NAMALWA (cell line): Measurements from ENCODE around the gene BFAR.
"Not testable (repeated sequence)": the region's sequence is repeated elsewhere in the genome, so short reads cannot be mapped to it uniquely, and the experiment has no call there.

Experiments used
- DNase-seq: peaks from one replicate; pipeline ENCODE4 v3.0.0-alpha.2; 2015; ENCODE audit warnings: low spot score

The BFAR gene

DNA sequence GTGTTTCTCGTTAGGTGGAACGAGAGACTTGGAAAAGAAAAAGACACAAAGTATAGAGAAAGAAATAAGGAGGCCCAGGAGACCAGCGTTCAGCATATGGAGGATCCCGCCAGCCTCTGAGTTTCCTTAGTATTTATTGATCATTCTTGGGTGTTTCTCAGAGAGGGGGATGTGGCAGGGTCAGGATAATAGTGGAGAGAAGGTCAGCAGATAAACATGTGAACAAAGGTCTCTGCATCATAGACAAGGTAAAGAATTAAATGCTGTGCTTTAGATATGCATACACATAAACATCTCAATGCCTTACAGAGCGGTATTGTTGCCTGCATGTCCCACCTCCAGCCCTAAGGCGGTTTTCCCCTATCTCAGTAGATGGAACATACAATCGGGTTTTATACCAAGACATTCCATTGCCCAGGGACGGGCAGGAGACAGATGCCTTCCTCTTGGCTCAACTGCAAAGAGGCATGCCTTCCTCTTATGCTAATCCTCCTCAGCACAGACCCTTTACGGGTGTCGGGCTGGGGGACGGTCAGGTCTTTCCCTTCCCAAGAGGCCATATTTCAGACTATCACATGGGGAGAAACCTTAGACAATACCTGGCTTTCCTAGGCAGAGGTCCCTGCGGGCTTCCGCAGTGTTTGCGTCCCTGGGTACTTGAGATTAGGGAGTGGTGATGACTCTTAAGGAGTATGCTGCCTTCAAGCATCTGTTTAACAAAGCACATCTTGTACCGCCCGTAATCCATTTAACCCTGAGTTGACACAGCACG is 3.6 kb downstream of the BFAR start:
- DNase-seq, result not testable (repeated sequence)

DNA sequence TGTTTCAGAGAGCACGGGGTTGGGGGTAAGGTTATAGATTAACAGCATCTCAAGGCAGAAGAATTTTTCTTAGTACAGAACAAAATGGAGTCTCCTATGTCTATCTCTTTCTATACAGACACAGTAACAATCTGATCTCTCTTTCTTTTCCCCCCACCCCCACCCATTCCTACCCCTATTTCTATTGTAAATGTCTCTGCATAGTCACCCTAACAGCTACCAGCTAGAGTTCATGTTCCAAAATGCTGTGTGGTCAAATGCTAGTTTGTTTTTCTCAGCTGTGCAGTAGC is 4.1 kb downstream of the BFAR start:
- not testable (repeated sequence) for DNase-seq

DNA sequence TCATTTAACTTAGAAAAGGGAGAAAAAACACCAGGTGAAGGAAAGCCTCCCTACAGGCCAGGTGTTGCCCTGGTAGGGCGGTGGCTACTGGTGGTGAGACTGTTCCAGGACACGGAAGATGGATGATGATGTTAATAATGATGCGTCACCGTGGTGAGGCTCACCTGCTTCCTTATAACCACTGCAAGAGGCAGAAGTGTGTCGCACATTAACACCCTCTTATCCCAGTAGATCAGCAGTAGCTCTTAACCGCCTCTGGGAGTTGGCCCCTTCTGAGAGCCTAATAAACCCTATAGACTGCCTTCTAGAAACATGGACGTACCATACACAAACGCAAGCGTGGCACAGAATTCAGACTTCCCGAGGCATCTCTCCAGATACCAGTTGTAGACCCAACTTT is 7.8 kb downstream of the BFAR start:
- DNase-seq, result no peak

DNA sequence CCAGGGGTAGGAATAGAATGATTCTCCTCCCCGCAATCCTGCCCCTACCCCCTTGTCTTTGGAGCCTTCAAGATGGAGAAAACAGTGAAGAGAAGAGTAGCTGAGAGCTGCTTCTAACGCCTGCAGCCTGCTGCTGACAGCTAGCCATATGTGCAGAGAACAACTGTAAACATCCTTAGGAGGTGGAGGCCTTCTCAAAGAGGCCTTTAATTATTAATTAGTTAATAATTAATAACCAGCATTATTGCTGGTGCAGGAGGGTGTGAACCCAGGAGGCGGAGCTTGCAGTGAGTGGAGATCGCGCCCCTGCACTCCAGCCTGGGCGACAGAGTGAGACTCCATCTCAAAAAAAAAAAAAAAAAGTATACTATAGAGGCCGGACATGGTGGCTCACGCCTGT is 8.5 kb downstream of the BFAR start:
- no peak for DNase-seq

DNA sequence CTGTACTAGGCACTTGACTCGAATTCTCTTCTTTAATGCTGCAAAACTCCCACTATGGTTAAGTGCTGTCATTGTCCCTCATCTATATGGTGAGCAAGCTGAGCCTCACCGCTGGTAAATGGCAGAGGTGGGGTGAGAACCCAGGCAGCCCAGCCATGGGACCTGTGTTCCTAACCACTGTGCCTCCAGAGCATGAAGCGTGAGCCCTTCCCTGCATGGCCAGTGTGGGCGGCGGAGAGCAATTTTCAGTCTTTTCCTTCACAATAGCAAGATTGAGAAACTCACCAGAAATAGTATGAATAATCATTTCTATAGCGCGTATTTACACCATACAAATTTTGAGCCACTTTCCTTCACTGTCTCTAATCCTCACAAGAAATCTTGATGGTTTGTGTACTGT is 9.2 kb downstream of the BFAR start:
- DNase-seq, result no peak

DNA sequence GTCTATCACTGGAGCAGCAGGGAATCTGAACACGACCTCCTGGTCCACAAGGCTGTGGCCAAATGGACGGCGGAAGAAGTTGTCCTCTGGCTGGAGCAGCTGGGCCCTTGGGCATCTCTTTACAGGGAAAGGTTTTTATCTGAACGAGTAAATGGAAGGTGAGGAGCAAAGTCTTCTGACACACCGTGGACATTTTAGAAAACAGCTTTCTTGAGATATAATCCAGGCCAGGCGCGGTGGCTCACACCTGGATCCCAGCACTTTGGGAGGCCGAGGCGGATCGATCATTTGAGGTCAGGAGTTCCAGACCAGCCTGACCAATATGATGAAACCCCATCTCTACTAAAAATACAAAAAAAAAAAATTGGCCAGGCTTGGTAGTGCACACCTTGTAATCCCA is 17.1 kb downstream of the BFAR start:
- DNase-seq, result no peak

DNA sequence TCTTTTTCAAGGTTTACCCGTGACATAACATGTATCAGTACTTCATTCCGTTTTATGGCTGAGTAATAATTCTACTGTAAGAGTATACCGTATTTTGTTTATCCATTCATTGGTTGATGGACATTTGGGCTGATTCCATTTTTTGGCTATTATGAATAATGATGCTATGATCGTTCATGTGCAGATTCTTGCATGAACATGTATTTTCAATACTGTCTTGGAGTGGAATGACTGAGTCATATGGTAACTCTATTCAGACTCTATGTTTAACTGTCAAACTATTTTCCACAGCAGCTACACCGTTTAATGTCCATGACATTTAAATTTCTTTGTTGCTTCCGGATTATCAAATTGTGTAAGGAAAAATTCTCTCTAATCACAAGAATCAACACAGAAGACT is 17.9 kb downstream of the BFAR start:
- DNase-seq, result no peak

DNA sequence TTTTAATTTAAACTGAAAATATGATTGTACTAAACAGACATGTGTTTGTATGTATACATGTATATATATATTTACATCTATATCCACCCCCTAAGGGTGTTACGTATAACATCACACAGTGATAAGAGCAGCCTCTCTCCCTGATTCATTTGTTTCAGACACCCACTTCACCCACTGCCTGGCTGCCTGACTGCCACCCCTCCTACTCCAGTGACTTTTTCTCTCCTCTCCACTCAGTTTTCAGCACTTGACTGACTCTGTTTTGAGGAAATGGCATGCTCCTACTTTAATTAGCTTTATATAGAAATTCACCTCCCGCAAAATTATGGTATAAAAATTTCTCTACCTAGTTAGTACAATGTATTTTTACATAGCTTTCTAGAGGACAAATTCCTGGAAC is 20.0 kb downstream of the BFAR start:
- no peak for DNase-seq

DNA sequence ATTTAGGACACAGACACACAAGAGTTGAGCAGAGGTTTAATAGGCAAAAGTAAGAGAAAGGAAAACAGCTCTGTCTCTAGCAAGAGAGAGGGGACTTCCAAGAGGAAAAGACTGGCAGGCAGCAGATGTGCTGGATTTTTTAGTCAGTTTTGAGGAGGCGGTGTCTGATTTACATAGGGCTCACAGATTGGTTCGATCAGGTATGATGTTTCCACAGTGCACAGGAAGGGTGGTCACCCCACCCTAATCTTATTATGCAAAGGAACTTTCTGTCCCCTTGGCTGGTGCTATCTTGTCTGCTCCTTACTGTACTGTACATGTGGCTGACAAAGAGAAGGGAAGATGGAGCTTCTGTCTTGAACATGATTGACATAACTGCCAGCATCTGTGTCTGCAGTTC is 25.3 kb downstream of the BFAR start:
- DNase-seq, result peak; percentile 82

DNA sequence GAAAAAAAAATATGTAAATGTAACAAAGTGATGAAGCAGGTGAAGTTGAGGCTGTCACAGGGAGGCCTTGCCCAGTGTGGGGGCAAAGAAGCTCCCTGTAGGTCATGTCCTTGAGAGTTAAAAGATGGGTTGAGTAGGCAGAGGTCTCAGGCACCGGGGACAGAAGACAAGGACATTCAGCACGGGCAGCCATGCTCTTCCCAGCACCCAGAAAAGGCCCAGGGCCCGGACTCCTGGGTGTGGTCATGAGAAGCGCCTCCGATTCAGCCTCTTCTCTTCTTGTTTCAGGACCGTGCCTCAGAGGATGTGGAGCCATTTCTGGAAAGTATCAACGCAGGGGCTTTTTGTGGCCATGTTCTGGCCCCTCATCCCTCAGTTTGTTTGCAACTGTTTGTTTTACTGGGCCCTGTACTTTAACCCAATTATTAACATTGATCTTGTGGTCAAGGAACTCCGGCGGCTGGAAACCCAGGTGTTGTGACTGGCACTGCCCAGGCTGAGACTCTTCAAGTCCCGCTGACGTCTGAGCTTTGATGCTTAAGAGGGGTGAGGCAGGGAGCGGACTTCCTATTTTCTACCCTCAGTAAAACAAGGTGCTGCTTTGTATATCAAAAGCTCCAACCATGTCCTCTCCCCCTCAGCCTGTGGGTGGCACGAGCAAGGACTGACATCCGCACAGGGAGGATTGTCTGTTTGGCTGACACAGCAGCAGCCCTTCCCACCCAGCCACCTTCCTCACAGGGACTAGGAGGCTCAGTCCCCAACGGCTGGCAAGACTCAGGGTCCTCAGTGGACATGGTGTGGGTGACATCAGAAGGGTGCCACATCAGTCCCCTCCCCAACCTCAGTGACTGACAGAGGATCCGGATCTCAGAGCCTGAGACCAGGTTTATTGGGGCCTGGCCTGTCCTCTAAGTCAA is 34.9 kb downstream of the BFAR start:
- DNase-seq, result no peak

DNA sequence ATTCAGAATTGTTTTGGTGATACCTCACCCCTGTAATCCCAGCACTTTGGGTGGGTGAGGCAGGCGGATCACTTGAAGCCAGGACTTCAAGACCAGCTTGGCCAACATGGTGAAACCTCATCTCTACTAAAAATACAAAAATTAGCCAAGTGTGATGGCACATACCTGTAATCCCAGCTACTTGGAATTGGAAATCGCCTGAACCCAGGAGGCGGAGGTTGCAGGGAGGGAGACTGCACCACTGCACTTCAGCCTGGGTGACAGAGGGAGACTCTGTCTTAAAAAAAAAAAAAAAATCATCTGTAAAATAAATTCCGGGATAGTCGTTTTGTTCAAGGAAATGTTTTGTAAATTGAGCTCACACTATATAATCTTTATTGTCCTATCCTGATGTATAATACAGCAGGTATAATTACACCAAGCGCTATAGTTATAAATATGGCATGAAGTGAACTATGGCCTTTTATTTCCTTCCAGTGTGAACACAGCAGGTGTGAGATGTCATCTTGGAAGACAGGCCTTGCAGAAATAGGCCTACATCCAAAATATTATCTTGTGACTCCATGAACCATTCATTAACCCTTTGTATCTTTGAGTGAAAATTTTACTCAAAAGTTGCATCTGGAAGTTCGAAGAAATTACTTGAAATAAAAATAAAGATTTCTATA is 35.9 kb downstream of the BFAR start:
- no peak for DNase-seq

DNA sequence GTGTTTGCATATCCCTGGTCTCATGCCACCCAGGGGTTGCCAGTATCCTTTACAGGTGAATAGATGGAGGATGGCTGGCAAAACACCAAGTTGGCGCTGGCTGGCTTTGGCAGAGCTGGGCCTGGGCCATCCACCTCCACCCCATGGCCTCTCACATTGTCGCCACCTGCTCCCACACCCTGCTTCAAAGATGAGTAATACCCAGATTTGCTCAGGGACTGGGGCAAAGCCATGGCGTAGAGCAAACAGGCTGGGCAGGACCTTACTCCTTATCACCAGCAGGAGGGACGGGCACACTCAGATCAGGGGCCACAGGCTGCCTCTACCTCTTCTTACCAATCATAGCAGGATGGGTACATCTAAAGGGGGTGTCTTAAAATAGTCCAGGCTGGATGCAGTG is 37.0 kb downstream of the BFAR start:
- no peak for DNase-seq

DNA sequence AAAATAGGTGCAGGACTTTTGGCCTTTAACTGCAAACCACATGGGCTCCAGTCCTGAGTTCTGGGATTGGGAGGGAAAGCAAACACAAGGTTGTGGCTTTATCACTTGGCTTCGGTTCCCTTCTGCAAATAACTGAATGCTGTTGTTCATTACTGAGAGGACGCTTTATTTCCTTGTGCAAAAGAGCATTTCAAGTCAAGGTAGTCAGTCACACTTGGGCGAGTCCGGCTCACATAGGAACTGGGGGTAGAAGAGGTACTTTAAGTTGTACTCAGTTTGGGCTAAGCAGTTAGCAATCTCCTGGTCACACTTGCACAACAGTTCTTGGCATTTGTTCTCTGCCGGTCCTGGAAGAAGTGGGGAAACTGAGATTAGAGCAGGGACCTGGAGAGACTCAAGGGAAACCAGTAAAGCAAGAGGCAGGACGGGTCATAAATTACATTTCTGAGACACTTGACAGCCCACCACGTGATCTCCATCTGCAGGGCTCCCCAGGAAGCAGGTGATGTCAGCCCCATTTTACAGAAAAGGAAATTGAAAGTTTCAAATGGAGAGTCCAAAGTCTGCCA is 39.7 kb downstream of the BFAR start:
- DNase-seq, result peak; percentile 86

DNA sequence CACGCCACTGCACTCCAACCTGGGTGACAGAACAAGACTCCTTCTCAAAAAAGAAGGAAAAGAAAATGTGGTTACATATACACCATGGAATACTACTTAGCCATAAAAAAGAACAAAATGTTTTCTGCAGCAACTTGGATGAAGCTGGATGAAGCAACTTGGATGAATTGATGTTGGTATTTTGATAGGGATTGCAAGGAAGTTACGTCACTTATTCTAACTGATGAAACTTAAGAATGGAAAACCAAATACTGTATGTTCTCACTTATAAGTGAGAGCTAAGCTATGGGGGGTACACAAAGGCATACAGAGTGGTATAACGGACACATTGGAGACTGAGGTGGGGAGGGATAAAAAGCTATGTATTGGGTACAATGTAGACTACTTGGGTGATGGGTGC is 43.9 kb downstream of the BFAR start:
- no peak for DNase-seq

DNA sequence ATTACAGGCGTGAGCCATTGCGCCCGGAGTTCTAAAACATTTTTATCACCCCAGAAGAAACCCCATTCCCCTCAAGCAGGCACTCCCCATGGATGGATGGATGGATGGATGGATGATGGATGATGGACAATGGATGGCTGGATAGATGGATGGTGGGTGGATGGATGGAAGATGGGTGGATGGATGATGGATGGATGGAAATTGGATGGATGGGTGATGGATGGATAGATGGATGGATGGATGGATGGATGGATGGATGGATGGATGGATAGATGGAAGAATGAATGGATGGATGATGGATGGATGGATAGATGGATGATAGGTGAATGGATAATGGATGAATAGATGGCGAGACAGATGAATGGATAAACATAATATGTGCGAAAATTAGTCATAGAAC is 44.9 kb downstream of the BFAR start:
- DNase-seq, result no peak

DNA sequence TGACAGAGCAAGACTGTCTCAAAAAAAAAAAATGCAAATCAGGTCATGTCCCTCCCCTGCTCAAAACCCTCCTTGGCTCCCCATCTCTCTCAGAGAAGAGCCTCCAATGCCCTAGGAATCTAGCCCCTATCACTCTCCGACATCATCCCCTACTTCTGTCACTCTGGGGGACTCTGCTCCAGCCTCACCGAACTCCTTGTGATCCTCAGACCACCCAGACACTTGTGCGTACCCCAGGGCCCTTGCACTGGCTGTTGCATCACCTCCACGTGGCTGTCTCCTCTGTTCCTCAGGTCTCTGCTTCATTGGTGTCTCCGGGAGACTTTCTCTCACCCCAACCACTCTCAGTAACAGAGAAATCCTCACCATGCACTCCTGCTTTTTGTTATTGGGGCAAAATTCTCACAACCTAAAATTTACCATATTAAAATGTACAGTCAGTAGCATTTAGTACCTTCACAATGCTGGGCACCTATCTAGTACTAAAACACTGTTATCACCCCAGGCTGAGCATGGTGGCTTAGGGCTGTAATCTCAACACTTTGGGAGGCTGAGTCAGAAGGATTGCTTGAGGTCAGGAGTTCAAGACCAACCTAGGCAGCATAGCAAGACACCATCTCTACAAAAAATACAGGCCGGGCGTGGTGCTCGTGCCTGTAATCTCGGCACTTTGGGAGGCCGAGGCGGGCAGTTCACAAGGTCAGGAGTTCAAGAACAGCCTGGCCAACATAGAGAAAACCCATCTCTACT is 46.2 kb downstream of the BFAR start:
- DNase-seq, result no peak

DNA sequence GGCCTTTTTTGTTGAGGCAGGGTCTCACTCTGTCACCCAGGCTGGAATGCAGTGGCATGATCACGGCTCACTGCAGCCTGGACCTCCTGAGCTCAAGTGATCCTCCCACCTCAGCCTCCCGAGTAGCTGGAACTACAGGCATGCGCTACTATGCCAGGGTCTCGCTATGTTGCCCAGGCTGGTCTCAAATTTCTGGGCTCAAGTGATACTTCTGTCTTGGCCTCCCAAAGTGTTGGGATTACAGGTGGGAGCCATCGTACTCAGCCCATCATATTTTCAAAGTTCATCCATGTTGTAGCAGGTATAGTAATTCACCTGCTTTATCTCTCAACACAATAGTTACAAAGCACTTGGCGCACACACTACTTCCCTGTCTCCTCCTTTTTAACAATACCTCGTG is 47.6 kb downstream of the BFAR start:
- not testable (repeated sequence) for DNase-seq

DNA sequence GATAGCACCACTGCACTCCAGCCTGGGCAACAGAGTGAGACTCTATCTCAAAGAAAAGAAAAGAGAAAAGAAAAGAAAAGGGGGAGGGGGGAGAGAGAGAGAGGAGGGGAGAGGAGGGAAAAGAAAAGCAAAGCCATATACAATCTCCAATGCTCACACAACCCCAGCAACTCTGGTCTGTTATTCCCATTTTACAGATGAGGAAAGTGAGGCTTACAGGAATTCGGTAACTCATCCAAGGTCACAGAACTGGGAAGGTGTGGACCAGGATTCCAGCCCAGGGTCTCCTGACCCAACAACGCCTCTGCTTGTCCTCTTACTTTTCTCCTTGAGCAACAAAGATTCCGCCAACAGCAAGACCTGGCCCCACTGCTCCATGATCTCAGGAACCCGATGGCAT is 48.4 kb downstream of the BFAR start:
- DNase-seq, result no peak

DNA sequence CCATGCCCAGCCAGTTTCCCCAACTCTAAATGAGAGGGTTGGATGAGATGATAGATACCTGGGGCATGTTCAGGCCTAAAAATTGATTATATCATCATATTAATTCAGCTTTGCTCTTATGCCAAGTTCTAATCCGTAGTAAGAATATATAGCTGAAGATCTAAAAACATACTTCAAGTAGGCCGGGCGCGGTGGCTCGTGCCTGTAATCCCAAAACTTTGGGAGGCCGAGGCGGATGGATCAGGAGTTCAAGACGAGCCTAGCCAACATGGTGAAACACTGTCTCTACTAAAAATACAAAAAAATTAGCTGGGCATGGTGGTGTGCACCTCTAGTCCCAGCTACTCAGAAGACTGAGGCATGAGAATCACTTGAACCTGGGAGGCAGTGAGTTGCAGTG is 49.4 kb downstream of the BFAR start:
- no peak for DNase-seq

DNA sequence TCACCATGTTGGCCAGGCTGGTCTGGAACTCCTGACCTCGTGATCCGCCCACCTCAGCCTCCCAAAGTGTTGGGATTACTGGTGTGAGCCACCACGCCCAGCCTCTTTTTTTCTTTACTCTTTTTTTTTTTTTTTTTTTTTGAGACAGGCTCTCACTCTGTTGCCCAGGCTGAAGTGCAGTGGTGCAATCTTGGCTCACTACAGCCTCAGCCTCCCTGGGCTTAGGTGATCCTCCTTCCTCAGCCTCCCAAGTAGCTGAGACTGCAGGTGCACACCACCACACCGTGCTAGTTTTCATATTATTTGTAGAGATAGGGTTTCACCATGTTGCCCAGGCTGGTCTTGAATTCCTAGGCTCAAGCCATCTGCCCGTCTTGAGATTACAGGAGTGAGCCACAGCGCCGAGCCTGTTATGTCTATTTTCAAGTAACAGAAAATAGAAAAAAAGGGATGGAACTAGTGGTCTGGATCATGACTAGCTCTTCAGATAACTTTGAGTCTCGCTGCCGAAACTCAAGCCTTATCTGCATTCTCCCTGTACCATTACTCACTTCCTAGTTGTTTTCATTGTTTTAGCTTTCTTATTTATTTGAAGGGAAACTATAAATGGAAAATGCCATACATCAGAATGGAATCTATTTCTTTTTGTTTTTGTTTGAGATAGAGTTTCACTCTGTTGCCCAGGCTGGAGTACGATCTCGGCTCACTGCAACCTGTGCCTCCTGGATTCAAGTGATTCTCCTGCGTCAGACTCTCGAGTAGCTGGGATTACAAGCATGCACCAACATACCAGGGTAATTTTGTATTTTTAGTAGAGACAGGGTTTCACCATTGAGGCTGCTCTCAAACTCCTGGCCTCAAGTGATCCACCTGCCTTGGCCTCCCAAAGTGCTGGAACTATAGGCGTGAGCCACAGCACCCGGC is 53.4 kb downstream of the BFAR start:
- not testable (repeated sequence) for DNase-seq

DNA sequence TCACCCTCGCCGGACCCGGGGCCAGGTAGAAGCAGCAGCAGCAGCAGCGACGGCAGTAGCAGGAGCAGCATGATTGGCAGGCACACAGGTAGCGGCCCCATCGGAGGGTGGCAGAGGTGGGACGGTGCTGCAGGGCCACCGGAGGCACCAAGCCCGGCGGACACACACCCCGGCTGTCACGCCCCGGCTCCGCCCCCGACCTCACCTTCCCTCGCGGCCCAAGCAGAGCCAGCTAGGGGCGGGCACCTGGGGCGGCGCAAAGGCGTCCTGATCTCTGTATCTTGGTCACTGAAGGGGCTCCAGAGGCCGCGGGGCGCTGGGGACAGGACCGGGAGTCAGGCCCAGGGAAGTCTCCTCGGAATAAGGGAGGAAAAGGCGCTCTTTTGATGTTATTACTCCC is 61.4 kb downstream of the BFAR start, which contains the start of gene PLA2G10:
Gene PLA2G10 (minus strand): TSS at position 180 of the 400 bp plus-strand sequence. CDS start 79 bp downstream, at position 101.
- not testable (repeated sequence) for DNase-seq
